CD4-positive, alpha-beta T cell treated with Interleukin-1 beta for 1 hour (primary cell): Measurements from ENCODE around the gene CDC20B.

Experiments
- DNase-seq, 2 donors: peaks; one replicate each; pipeline ENCODE4 v3.0.0-alpha.2; 2020 to 2022

Gene CDC20B

GRCh38 chr5:55172937-55173686, at the start of gene CDC20B:
CDC20B (minus strand) TSS chr5:55173177; CDS start chr5:55173000, 177 bp downstream.
- peak; percentile 81 to 85 for DNase-seq

- DNase-seq: no peak
These were observed 49.4 kb upstream of the CDC20B start for GRCh38 chr5:55222092-55222984.

- DNase-seq: no peak
These were observed 47.6 kb upstream of the CDC20B start for GRCh38 chr5:55220433-55221185.

- no peak for DNase-seq
These were observed 46.8 kb upstream of the CDC20B start for GRCh38 chr5:55219770-55220169.

- DNase-seq: no peak
These were observed 46.0 kb upstream of the CDC20B start for GRCh38 chr5:55218967-55219366.

- DNase-seq: no peak
These were observed 38.4 kb upstream of the CDC20B start for GRCh38 chr5:55211184-55211874.

GRCh38 chr5:55205001-55205400, 32.0 kb upstream of the CDC20B start:
- DNase-seq: no peak

GRCh38 chr5:55191165-55191564, 18.2 kb upstream of the CDC20B start:
- no peak for DNase-seq

GRCh38 chr5:55188656-55189540, 15.9 kb upstream of the CDC20B start:
- DNase-seq: no peak

GRCh38 chr5:55187370-55187769, 14.4 kb upstream of the CDC20B start:
- DNase-seq: no peak

- no peak for DNase-seq
These were observed 7.0 kb upstream of the CDC20B start for GRCh38 chr5:55180016-55180415.

- no peak for DNase-seq
These were observed 4.1 kb upstream of the CDC20B start for GRCh38 chr5:55177078-55177477.

GRCh38 chr5:55176176-55176818, 3.3 kb upstream of the CDC20B start:
- DNase-seq: peak in 1 of 2 donors; percentile 12

GRCh38 chr5:55175781-55176175, 2.8 kb upstream of the CDC20B start:
- no peak for DNase-seq

GRCh38 chr5:55173687-55174230, 782 bp upstream of the CDC20B start:
- no peak for DNase-seq

- peak; percentile 71 to 85 for DNase-seq
These were observed 702 bp downstream of the CDC20B start for GRCh38 chr5:55172051-55172899.

GRCh38 chr5:55171471-55171870, 1.5 kb downstream of the CDC20B start:
- DNase-seq: no peak

GRCh38 chr5:55162666-55163065, 10.3 kb downstream of the CDC20B start:
- DNase-seq: no peak

GRCh38 chr5:55160493-55161209, 12.3 kb downstream of the CDC20B start:
- DNase-seq: no peak
